Keratinocyte (primary cell): ENCODE measurements around the gene NFAT5. TPM values are rescaled to one million over a fixed set of nuclear protein-coding genes. Genes with fewer than 3 reads are reported as not detected.

Source experiments
- DNase-seq: peaks from one replicate; pipeline ENCODE4 v3.0.0-alpha.2; 2011; ENCODE audit warnings: low read depth, missing footprints, low spot score
- FAIRE-seq: peaks from 2 replicates; lab custom pipeline; 2011; peaks lifted over from hg19 to GRCh38; lab: Jason Lieb, UNC
- H2AFZ ChIP-seq: 2 replicates; pipeline ENCODE4 v1.6.0; 2012; ENCODE audit warnings: low read length, control low read depth, inconsistent platforms; ENCODE audit not compliant: control insufficient read depth
- H3K27ac ChIP-seq: 2 replicates; pipeline ENCODE4 v1.5.1; 2011; ENCODE audit warnings: low read length; ENCODE audit not compliant: control insufficient read depth, insufficient read depth
- H3K27me3 ChIP-seq: 3 replicates; pipeline ENCODE4 v1.6.0; 2011; ENCODE audit warnings: low read length; ENCODE audit not compliant: control insufficient read depth, insufficient read depth; ENCODE audit errors: extremely low read depth
- H3K36me3 ChIP-seq, 2 experiments: 2 replicates in 1 of 2; 3 replicates in 1 of 2; pipeline ENCODE4 v1.5.1; 2011; ENCODE audit warnings: low read length in 2 of 2, mild to moderate bottlenecking in 1 of 2; ENCODE audit not compliant: control insufficient read depth in 2 of 2, insufficient read depth in 2 of 2; ENCODE audit errors: extremely low read depth in 1 of 2
- H3K4me1 ChIP-seq: 3 replicates; pipeline ENCODE4 v1.5.1; 2011; ENCODE audit warnings: low read length; ENCODE audit not compliant: control insufficient read depth, insufficient read depth; ENCODE audit errors: extremely low read depth
- H3K4me2 ChIP-seq: 3 replicates; pipeline ENCODE4 v1.6.0; 2011; ENCODE audit warnings: low read depth, low read length; ENCODE audit not compliant: control insufficient read depth, insufficient read depth; ENCODE audit errors: extremely low read depth
- H3K4me3 ChIP-seq, 3 experiments: fragments of 200-600 bp in 1 of 3; sonication (generic) in 1 of 3; 2 replicates in 2 of 3; 3 replicates in 1 of 3; pipeline ENCODE4 v1.5.1; 2011 to 2016; ENCODE audit warnings: low read length in 3 of 3, mild to moderate bottlenecking in 3 of 3, control low read depth in 2 of 3, inconsistent platforms in 1 of 3, low read depth in 1 of 3, mixed read lengths in 1 of 3, mixed run types in 1 of 3, moderate library complexity in 1 of 3; ENCODE audit not compliant: control insufficient read depth in 2 of 3, insufficient read depth in 2 of 3; ENCODE audit errors: extremely low read depth in 1 of 3
- H3K79me2 ChIP-seq: 2 replicates; pipeline ENCODE4 v1.6.0; 2012; ENCODE audit warnings: low read length; ENCODE audit not compliant: control insufficient read depth, insufficient read depth
- H3K9ac ChIP-seq: 3 replicates; pipeline ENCODE4 v1.6.0; 2011; ENCODE audit warnings: low read length; ENCODE audit not compliant: control insufficient read depth, insufficient read depth; ENCODE audit errors: extremely low read depth
- H3K9me1 ChIP-seq: 3 replicates; pipeline ENCODE4 v1.6.0; 2011; ENCODE audit warnings: low read length; ENCODE audit not compliant: control insufficient read depth, insufficient read depth; ENCODE audit errors: extremely low read depth
- H3K9me3 ChIP-seq: 2 replicates; pipeline ENCODE4 v1.5.1; 2012; ENCODE audit warnings: low read depth, low read length; ENCODE audit not compliant: control insufficient read depth
- H4K20me1 ChIP-seq: 3 replicates; pipeline ENCODE4 v1.6.0; 2011; ENCODE audit warnings: low read length; ENCODE audit not compliant: control insufficient read depth, insufficient read depth; ENCODE audit errors: extremely low read depth
- CTCF ChIP-seq, 3 experiments: IDR thresholded peaks in 1 of 3; conservative IDR thresholded peaks in 1 of 3; optimal IDR thresholded peaks in 1 of 3; 2 replicates in 2 of 3; 3 replicates in 1 of 3; pipeline versions ENCODE3 to v1.5.1; 2011; ENCODE audit warnings: low read length in 3 of 3, mild to moderate bottlenecking in 3 of 3, moderate library complexity in 2 of 3, control low read depth in 1 of 3, inconsistent platforms in 1 of 3; ENCODE audit not compliant: insufficient read depth in 2 of 3; ENCODE audit errors: extremely low read depth in 1 of 3
- EZH2 ChIP-seq: IDR thresholded peaks from one replicate; pipeline ENCODE4 v1.6.1; 2012; ENCODE audit warnings: inconsistent platforms, mild to moderate bottlenecking, low read length, moderate library complexity
- dilution Hi-C: fragments of 300-500 bp; cut with MboI; formaldehyde crosslinking; loops from one replicate; pipeline ENCODE4 v1.7.0; 2020; ENCODE audit warnings: low sequenced_read_pairs; ENCODE audit not compliant: extremely low pct_ligation_motif_present
- polyA plus RNA-seq, 5 experiments: library from polyadenylated mRNA; depleted of rRNA in 3 of 5; stranded (reverse) in 3 of 5; stranded (forward) in 1 of 5; unstranded in 1 of 5; fragments of >200 nt; gene quantifications; 1 replicate in 1 of 5; 2 replicates in 3 of 5; 3 replicates in 1 of 5; pipeline versions ENCODE4 v1.2.1 to v1.2.3, GENCODE V29; 2011 to 2012; ENCODE audit warnings: missing spikeins in 2 of 5, low read depth in 1 of 5, low replicate concordance in 1 of 5

Gene NFAT5
- polyA plus RNA-seq, 1 donor (not counting 4 experiments of a cell fraction or from before 2014, with no cell fraction given): 24.9 TPM

- Histone ChIP-seq H2AFZ (peak overlapping the region; percentile 16), H3K9ac (peak overlapping the region; percentile 87), H3K4me2 (peak overlapping the region; percentile 97), H3K4me1 (peaks cover 22% of the 10 kb centered on the region), H3K9me1 (no peaks in the 10 kb centered on the region), H3K36me3 (peaks cover 0 to 5% of the 10 kb centered on the region in 2 experiments), H3K27ac (peak overlapping the region; percentile 92), H3K4me3 (peak overlapping the region; percentile 83 to 90 (median 84)), H3K27me3 (no peaks in the 10 kb centered on the region), H3K79me2 (peaks cover 50% of the 10 kb centered on the region), H3K9me3 (no peaks in the 10 kb centered on the region), H4K20me1 (no peaks in the 10 kb centered on the region)
- FAIRE-seq (no peak), DNase-seq (no peak)
- TF ChIP-seq CTCF (optimal IDR thresholded peaks at IDR 0.05 in 1 of 3, IDR thresholded peaks at IDR 0.05 in 1 of 3, conservative IDR thresholded peaks at IDR 0.05 in 1 of 3; ENCODE audit: extremely low read depth in 1 of 3, insufficient read depth in 2 of 3, low read length in 3 of 3) (no peak), EZH2 (no peak)
- dilution Hi-C loops: no loop called here
Observed at GRCh38 chr16:69564845-69565670, 708 bp upstream of the NFAT5 start.

GRCh38 chr16:69566240-69566980 lies 644 bp downstream of the NFAT5 start:
- H3K9me1 ChIP-seq: no peaks in the 10 kb centered on the region
- peak overlapping the region; percentile 83 for H3K27ac ChIP-seq
- TF ChIP-seq CTCF (optimal IDR thresholded peaks at IDR 0.05 in 1 of 3, IDR thresholded peaks at IDR 0.05 in 1 of 3, conservative IDR thresholded peaks at IDR 0.05 in 1 of 3; ENCODE audit: extremely low read depth in 1 of 3, insufficient read depth in 2 of 3, low read length in 3 of 3) (no peak), EZH2 (no peak)
- H4K20me1 ChIP-seq: no peaks in the 10 kb centered on the region
- peaks cover 62% of the 10 kb centered on the region for H3K79me2 ChIP-seq
- no peak overlapping the region for H2AFZ ChIP-seq
- peak overlapping the region; percentile 73 for H3K4me2 ChIP-seq
- no peaks in the 10 kb centered on the region for H3K27me3 ChIP-seq
- H3K4me3 ChIP-seq: peak overlapping the region; percentile 76 to 90 (median 79)
- H3K36me3 ChIP-seq: peaks cover 3 to 9% of the 10 kb centered on the region in 2 experiments
- peak overlapping the region; percentile 87 for H3K9ac ChIP-seq
- FAIRE-seq: no peak
- DNase-seq: no peak
- dilution Hi-C loops: no loop called here
- no peaks in the 10 kb centered on the region for H3K9me3 ChIP-seq
- H3K4me1 ChIP-seq: peaks cover 22% of the 10 kb centered on the region
